ENCODE measurements around the gene TTLL1.

TTLL1 gene

GRCh38 chr22:43098356-43098755 is 9.2 kb upstream of the TTLL1 start:
- no peaks in the 10 kb centered on the region for H3K36me3 ChIP-seq (ENCODE audit: insufficient read depth, low read length)
- no peak overlapping the region for H3K9ac ChIP-seq (ENCODE audit: low read depth, low read length)
- peaks cover 4% of the 10 kb centered on the region for H3K9me3 ChIP-seq (ENCODE audit: control insufficient read depth, insufficient read depth, low read length)
- H3K4me1 ChIP-seq (ENCODE audit: insufficient read depth, low read length), result no peaks in the 10 kb centered on the region; the same call in 1 of the 2 replicates

- no peak overlapping the region for H3K9ac ChIP-seq (ENCODE audit: low read depth, low read length)
- no peaks in the 10 kb centered on the region; the same call in 1 of the 2 replicates for H3K4me1 ChIP-seq (ENCODE audit: insufficient read depth, low read length)
- H3K9me3 ChIP-seq (ENCODE audit: control insufficient read depth, insufficient read depth, low read length), result peaks cover 4% of the 10 kb centered on the region
- no peaks in the 10 kb centered on the region for H3K36me3 ChIP-seq (ENCODE audit: insufficient read depth, low read length)
These were observed 7.2 kb upstream of the TTLL1 start for GRCh38 chr22:43096420-43096819.

GRCh38 chr22:43094551-43094950 is 5.4 kb upstream of the TTLL1 start:
- Histone ChIP-seq H3K9me3 (ENCODE audit: control insufficient read depth, insufficient read depth, low read length) (peaks cover 4% of the 10 kb centered on the region), H3K36me3 (ENCODE audit: insufficient read depth, low read length) (no peaks in the 10 kb centered on the region), H3K4me1 (ENCODE audit: insufficient read depth, low read length) (no peaks in the 10 kb centered on the region; the same call in 1 of the 2 replicates), H3K9ac (ENCODE audit: low read depth, low read length) (no peak overlapping the region)

GRCh38 chr22:43094085-43094484 is 4.9 kb upstream of the TTLL1 start:
- Histone ChIP-seq H3K36me3 (ENCODE audit: insufficient read depth, low read length) (no peaks in the 10 kb centered on the region), H3K9ac (ENCODE audit: low read depth, low read length) (no peak overlapping the region), H3K9me3 (ENCODE audit: control insufficient read depth, insufficient read depth, low read length) (peaks cover 4% of the 10 kb centered on the region), H3K4me1 (ENCODE audit: insufficient read depth, low read length) (no peaks in the 10 kb centered on the region; the same call in 1 of the 2 replicates)

- H3K9me3 ChIP-seq (ENCODE audit: control insufficient read depth, insufficient read depth, low read length), result peaks cover 4% of the 10 kb centered on the region
- no peaks in the 10 kb centered on the region for H3K36me3 ChIP-seq (ENCODE audit: insufficient read depth, low read length)
- no peaks in the 10 kb centered on the region; the same call in 1 of the 2 replicates for H3K4me1 ChIP-seq (ENCODE audit: insufficient read depth, low read length)
- H3K9ac ChIP-seq (ENCODE audit: low read depth, low read length), result no peak overlapping the region
These were observed 2.9 kb upstream of the TTLL1 start for GRCh38 chr22:43092085-43092484.

- Histone ChIP-seq H3K9me3 (ENCODE audit: control insufficient read depth, insufficient read depth, low read length) (no peaks in the 10 kb centered on the region), H3K9ac (ENCODE audit: low read depth, low read length) (no peak overlapping the region), H3K36me3 (ENCODE audit: insufficient read depth, low read length) (no peaks in the 10 kb centered on the region), H3K4me1 (ENCODE audit: insufficient read depth, low read length) (no peaks in the 10 kb centered on the region; the same call in 1 of the 2 replicates)
These were observed 1.1 kb upstream of the TTLL1 start for GRCh38 chr22:43090130-43090789.

- H3K9me3 ChIP-seq (ENCODE audit: control insufficient read depth, insufficient read depth, low read length), result no peaks in the 10 kb centered on the region
- H3K36me3 ChIP-seq (ENCODE audit: insufficient read depth, low read length), result no peaks in the 10 kb centered on the region
- H3K9ac ChIP-seq (ENCODE audit: low read depth, low read length), result peak overlapping the region; percentile 86
- H3K4me1 ChIP-seq (ENCODE audit: insufficient read depth, low read length), result no peaks in the 10 kb centered on the region
These were observed 586 bp downstream of the TTLL1 start for GRCh38 chr22:43088627-43088983.

- H3K36me3 ChIP-seq (ENCODE audit: insufficient read depth, low read length), result no peaks in the 10 kb centered on the region
- no peak overlapping the region for H3K9ac ChIP-seq (ENCODE audit: low read depth, low read length)
- H3K4me1 ChIP-seq (ENCODE audit: insufficient read depth, low read length), result no peaks in the 10 kb centered on the region
- no peaks in the 10 kb centered on the region for H3K9me3 ChIP-seq (ENCODE audit: control insufficient read depth, insufficient read depth, low read length)
These were observed 3.3 kb downstream of the TTLL1 start for GRCh38 chr22:43085658-43086606.

- H3K9ac ChIP-seq (ENCODE audit: low read depth, low read length), result no peak overlapping the region
- no peaks in the 10 kb centered on the region for H3K36me3 ChIP-seq (ENCODE audit: insufficient read depth, low read length)
These were observed 7.2 kb downstream of the TTLL1 start for GRCh38 chr22:43081968-43082367.

GRCh38 chr22:43080616-43081015 is 8.6 kb downstream of the TTLL1 start:
- H3K9me3 ChIP-seq (ENCODE audit: control insufficient read depth, insufficient read depth, low read length), result no peaks in the 10 kb centered on the region
- no peaks in the 10 kb centered on the region for H3K4me1 ChIP-seq (ENCODE audit: insufficient read depth, low read length)

More at GRCh38 chr22:43081968-43082367, 7.2 kb downstream of the TTLL1 start:
- Histone ChIP-seq H3K4me1 (ENCODE audit: insufficient read depth, low read length) (no peaks in the 10 kb centered on the region), H3K9me3 (ENCODE audit: control insufficient read depth, insufficient read depth, low read length) (no peaks in the 10 kb centered on the region)

GRCh38 chr22:43079742-43080141 is 9.4 kb downstream of the TTLL1 start:
- Histone ChIP-seq H3K9me3 (ENCODE audit: control insufficient read depth, insufficient read depth, low read length) (no peaks in the 10 kb centered on the region), H3K4me1 (ENCODE audit: insufficient read depth, low read length) (no peaks in the 10 kb centered on the region)

More at GRCh38 chr22:43080616-43081015, 8.6 kb downstream of the TTLL1 start:
- no peaks in the 10 kb centered on the region for H3K36me3 ChIP-seq (ENCODE audit: insufficient read depth, low read length)
- H3K9ac ChIP-seq (ENCODE audit: low read depth, low read length), result no peak overlapping the region

GRCh38 chr22:43078522-43078921 is 10.7 kb downstream of the TTLL1 start:
- no peaks in the 10 kb centered on the region for H3K4me1 ChIP-seq (ENCODE audit: insufficient read depth, low read length)
- no peaks in the 10 kb centered on the region for H3K36me3 ChIP-seq (ENCODE audit: insufficient read depth, low read length)
- no peak overlapping the region for H3K9ac ChIP-seq (ENCODE audit: low read depth, low read length)
- no peaks in the 10 kb centered on the region for H3K9me3 ChIP-seq (ENCODE audit: control insufficient read depth, insufficient read depth, low read length)

More at GRCh38 chr22:43079742-43080141, 9.4 kb downstream of the TTLL1 start:
- H3K9ac ChIP-seq (ENCODE audit: low read depth, low read length), result no peak overlapping the region
- no peaks in the 10 kb centered on the region for H3K36me3 ChIP-seq (ENCODE audit: insufficient read depth, low read length)

GRCh38 chr22:43077121-43077877 is 11.9 kb downstream of the TTLL1 start:
- H3K36me3 ChIP-seq (ENCODE audit: insufficient read depth, low read length), result no peaks in the 10 kb centered on the region
- no peaks in the 10 kb centered on the region for H3K4me1 ChIP-seq (ENCODE audit: insufficient read depth, low read length)
- no peak overlapping the region for H3K9ac ChIP-seq (ENCODE audit: low read depth, low read length)
- no peaks in the 10 kb centered on the region for H3K9me3 ChIP-seq (ENCODE audit: control insufficient read depth, insufficient read depth, low read length)

GRCh38 chr22:43066844-43067385 is 22.3 kb downstream of the TTLL1 start:
- H3K4me1 ChIP-seq (ENCODE audit: insufficient read depth, low read length), result no peaks in the 10 kb centered on the region
- H3K36me3 ChIP-seq (ENCODE audit: insufficient read depth, low read length), result no peaks in the 10 kb centered on the region
- no peaks in the 10 kb centered on the region for H3K9me3 ChIP-seq (ENCODE audit: control insufficient read depth, insufficient read depth, low read length)
- no peak overlapping the region for H3K9ac ChIP-seq (ENCODE audit: low read depth, low read length)

Measured in ES-I3 (cell line).